Neural cell (in vitro differentiated cells): Measurements from ENCODE around the gene HSPBAP1. TPM values are rescaled to one million over a fixed set of nuclear protein-coding genes. Genes with fewer than 3 reads are reported as not detected.

ENCODE experiments used
- H2AFZ ChIP-seq: fragments of 200-600, 300-800 bp; sonication (generic), shearing (Covaris generic); 2 replicates; pipeline ENCODE4 v1.6.0; 2014; ENCODE audit warnings: low read depth, mild to moderate bottlenecking, antibody characterized with exemption, low read length, moderate library complexity
- H3F3A ChIP-seq: fragments of 200-600 bp; shearing (Covaris generic); 2 replicates; pipeline ENCODE4 v1.6.1; 2016; ENCODE audit warnings: mild to moderate bottlenecking, moderate library complexity, mixed read lengths, antibody characterized with exemption, low read length; ENCODE audit not compliant: insufficient read depth, poor library complexity, severe bottlenecking
- H3K27ac ChIP-seq: fragments of 200-600, 300-800 bp; sonication (generic), shearing (Covaris generic); 2 replicates; pipeline ENCODE4 v1.5.1; 2014; ENCODE audit warnings: mild to moderate bottlenecking, low read length, moderate library complexity
- H3K27me3 ChIP-seq: fragments of 300-800, 200-600 bp; sonication (generic), shearing (Covaris generic); 2 replicates; pipeline ENCODE4 v1.6.0; 2014; ENCODE audit warnings: mild to moderate bottlenecking, low read depth, low read length, moderate library complexity; ENCODE audit not compliant: insufficient read depth
- H3K36me3 ChIP-seq: fragments of 300-800, 200-600 bp; sonication (generic), shearing (Covaris generic); 2 replicates; pipeline ENCODE4 v1.5.1; 2014; ENCODE audit warnings: mild to moderate bottlenecking, antibody characterized with exemption, low read length, moderate library complexity; ENCODE audit not compliant: insufficient read depth
- H3K4me2 ChIP-seq: fragments of 300-800, 200-600 bp; sonication (generic), shearing (Covaris generic); 2 replicates; pipeline ENCODE4 v1.6.0; 2014; ENCODE audit warnings: mild to moderate bottlenecking, low read length
- H3K4me3 ChIP-seq: fragments of 300-800, 200-600 bp; sonication (generic), shearing (Covaris generic); 2 replicates; pipeline ENCODE4 v1.5.1; 2014; ENCODE audit warnings: mild to moderate bottlenecking, low read length, moderate library complexity
- H3K79me2 ChIP-seq: fragments of 200-600 bp; shearing (Covaris generic); replicated peaks from 2 replicates; pipeline ENCODE4 v1.6.0; 2014; ENCODE audit warnings: mild to moderate bottlenecking, low read length, moderate library complexity; ENCODE audit not compliant: insufficient read depth
- H3K9ac ChIP-seq: fragments of 300-800, 200-600 bp; sonication (generic), shearing (Covaris generic); 2 replicates; pipeline ENCODE4 v1.6.1; 2016; ENCODE audit warnings: mild to moderate bottlenecking, low read length, mixed read lengths
- H3K9me2 ChIP-seq: fragments of 200-600 bp; shearing (Covaris generic); 2 replicates; pipeline ENCODE4 v1.6.1; 2016; ENCODE audit warnings: mild to moderate bottlenecking, low read length, mixed read lengths; ENCODE audit not compliant: insufficient read depth
- H3K9me3 ChIP-seq: fragments of 200-600, 300-800 bp; sonication (generic), shearing (Covaris generic); 2 replicates; pipeline ENCODE4 v1.6.1; 2016; ENCODE audit warnings: mild to moderate bottlenecking, mixed run types, low read length, moderate library complexity, mixed read lengths
- H4K20me1 ChIP-seq: fragments of 200-600 bp; shearing (Covaris generic); 2 replicates; pipeline ENCODE4 v1.6.1; 2016; ENCODE audit warnings: mild to moderate bottlenecking, mixed run types; ENCODE audit not compliant: insufficient read depth
- EP300 ChIP-seq: fragments of 450-650 bp; conservative IDR thresholded peaks from 2 replicates; pipeline ENCODE4 v1.6.1; 2014; ENCODE audit warnings: antibody characterized with exemption, mild to moderate bottlenecking, moderate library complexity; ENCODE audit not compliant: poor library complexity, severe bottlenecking
- EZH2 ChIP-seq: fragments of 200-600, 300-800 bp; shearing (Covaris generic), sonication (generic); IDR thresholded peaks from 2 replicates; pipeline ENCODE4 v1.6.1; 2014; ENCODE audit warnings: antibody characterized with exemption, low read length, borderline replicate concordance, mild to moderate bottlenecking; ENCODE audit not compliant: insufficient read depth, poor library complexity, severe bottlenecking
- MXI1 ChIP-seq: fragments of 450-650 bp; conservative IDR thresholded peaks from 2 replicates; pipeline ENCODE4 v1.6.1; 2014; ENCODE audit warnings: antibody characterized with exemption, mild to moderate bottlenecking; ENCODE audit not compliant: poor library complexity, severe bottlenecking
- POLR2AphosphoS5 ChIP-seq: IDR thresholded peaks from 2 replicates; pipeline ENCODE4 v1.6.1; 2012
- RAD21 ChIP-seq: fragments of 450-650 bp; conservative IDR thresholded peaks from 2 replicates; pipeline ENCODE4 v1.6.1; 2014; ENCODE audit warnings: antibody characterized with exemption, mild to moderate bottlenecking, moderate library complexity
- SMC3 ChIP-seq: fragments of 450-650 bp; conservative IDR thresholded peaks from 2 replicates; pipeline ENCODE4 v1.6.1; 2014; ENCODE audit warnings: antibody characterized with exemption, mild to moderate bottlenecking, moderate library complexity; ENCODE audit not compliant: poor library complexity
- TAF1 ChIP-seq: IDR thresholded peaks from 2 replicates; pipeline ENCODE4 v1.6.1; 2012; ENCODE audit warnings: low read depth
- polyA plus RNA-seq: library from polyadenylated mRNA; depleted of rRNA; stranded (reverse); fragments of >200 nt; gene quantifications from 2 replicates; pipeline ENCODE4 v1.2.3, GENCODE V29; 2014
- TF ChIP-seq, protein P1 (sequence below): fragments of 450-650 bp; IDR thresholded peaks from 2 replicates; pipeline ENCODE4 v1.5.1; 2014; ENCODE audit warnings: antibody characterized with exemption, mild to moderate bottlenecking, moderate library complexity; ENCODE audit not compliant: poor library complexity, severe bottlenecking
- TF ChIP-seq, protein P2 (sequence below): IDR thresholded peaks from 2 replicates; pipeline ENCODE4 v1.6.1; 2012; ENCODE audit warnings: borderline replicate concordance

The HSPBAP1 gene
- polyA plus RNA-seq, 1 donor from 2014 or later = 8.6 TPM

DNA sequence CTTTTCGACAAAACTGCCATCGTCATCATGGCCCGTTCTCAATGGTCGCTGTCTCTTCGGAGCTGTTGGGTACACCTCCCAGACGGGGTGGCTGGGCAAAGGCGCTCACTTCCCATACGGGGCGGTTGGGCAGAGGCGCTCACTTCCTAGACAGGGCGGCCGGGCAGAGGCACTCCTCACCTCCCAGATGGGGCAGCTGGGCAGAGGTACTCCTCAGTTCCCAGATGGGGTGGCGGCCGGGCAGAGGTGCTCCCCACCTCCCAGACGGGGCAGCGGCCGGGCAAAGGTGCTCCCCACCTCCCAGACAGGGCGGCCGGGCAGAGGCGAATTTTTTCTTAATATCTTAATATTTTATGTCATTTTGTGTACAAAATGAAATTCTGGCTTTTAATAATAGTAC, 68.5 kb downstream of the HSPBAP1 start:
- H3K4me2 ChIP-seq = no peak overlapping the region
- no peak overlapping the region for H3K27ac ChIP-seq
- no peaks in the 10 kb centered on the region for H3K79me2 ChIP-seq
- TF ChIP-seq, protein P1, sequence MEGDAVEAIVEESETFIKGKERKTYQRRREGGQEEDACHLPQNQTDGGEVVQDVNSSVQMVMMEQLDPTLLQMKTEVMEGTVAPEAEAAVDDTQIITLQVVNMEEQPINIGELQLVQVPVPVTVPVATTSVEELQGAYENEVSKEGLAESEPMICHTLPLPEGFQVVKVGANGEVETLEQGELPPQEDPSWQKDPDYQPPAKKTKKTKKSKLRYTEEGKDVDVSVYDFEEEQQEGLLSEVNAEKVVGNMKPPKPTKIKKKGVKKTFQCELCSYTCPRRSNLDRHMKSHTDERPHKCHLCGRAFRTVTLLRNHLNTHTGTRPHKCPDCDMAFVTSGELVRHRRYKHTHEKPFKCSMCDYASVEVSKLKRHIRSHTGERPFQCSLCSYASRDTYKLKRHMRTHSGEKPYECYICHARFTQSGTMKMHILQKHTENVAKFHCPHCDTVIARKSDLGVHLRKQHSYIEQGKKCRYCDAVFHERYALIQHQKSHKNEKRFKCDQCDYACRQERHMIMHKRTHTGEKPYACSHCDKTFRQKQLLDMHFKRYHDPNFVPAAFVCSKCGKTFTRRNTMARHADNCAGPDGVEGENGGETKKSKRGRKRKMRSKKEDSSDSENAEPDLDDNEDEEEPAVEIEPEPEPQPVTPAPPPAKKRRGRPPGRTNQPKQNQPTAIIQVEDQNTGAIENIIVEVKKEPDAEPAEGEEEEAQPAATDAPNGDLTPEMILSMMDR = no peak
- TF ChIP-seq, protein P2, sequence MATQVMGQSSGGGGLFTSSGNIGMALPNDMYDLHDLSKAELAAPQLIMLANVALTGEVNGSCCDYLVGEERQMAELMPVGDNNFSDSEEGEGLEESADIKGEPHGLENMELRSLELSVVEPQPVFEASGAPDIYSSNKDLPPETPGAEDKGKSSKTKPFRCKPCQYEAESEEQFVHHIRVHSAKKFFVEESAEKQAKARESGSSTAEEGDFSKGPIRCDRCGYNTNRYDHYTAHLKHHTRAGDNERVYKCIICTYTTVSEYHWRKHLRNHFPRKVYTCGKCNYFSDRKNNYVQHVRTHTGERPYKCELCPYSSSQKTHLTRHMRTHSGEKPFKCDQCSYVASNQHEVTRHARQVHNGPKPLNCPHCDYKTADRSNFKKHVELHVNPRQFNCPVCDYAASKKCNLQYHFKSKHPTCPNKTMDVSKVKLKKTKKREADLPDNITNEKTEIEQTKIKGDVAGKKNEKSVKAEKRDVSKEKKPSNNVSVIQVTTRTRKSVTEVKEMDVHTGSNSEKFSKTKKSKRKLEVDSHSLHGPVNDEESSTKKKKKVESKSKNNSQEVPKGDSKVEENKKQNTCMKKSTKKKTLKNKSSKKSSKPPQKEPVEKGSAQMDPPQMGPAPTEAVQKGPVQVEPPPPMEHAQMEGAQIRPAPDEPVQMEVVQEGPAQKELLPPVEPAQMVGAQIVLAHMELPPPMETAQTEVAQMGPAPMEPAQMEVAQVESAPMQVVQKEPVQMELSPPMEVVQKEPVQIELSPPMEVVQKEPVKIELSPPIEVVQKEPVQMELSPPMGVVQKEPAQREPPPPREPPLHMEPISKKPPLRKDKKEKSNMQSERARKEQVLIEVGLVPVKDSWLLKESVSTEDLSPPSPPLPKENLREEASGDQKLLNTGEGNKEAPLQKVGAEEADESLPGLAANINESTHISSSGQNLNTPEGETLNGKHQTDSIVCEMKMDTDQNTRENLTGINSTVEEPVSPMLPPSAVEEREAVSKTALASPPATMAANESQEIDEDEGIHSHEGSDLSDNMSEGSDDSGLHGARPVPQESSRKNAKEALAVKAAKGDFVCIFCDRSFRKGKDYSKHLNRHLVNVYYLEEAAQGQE = no peak
- TF ChIP-seq POLR2AphosphoS5 = no peak
- no peak for TF ChIP-seq MXI1
- TF ChIP-seq SMC3 = no peak
- TF ChIP-seq EZH2 = no peak
- no peak for TF ChIP-seq TAF1
- no peak for TF ChIP-seq EP300
- TF ChIP-seq RAD21 = no peak
- H3K27me3 ChIP-seq = no peaks in the 10 kb centered on the region
- no peak overlapping the region for H3K4me3 ChIP-seq
- H2AFZ ChIP-seq = no peak overlapping the region
- H3F3A ChIP-seq = no peaks in the 10 kb centered on the region
- no peaks in the 10 kb centered on the region for H3K9me2 ChIP-seq
- H3K9ac ChIP-seq = no peak overlapping the region
- no peaks in the 10 kb centered on the region for H3K36me3 ChIP-seq
- no peaks in the 10 kb centered on the region for H3K9me3 ChIP-seq
- no peaks in the 10 kb centered on the region for H4K20me1 ChIP-seq

DNA sequence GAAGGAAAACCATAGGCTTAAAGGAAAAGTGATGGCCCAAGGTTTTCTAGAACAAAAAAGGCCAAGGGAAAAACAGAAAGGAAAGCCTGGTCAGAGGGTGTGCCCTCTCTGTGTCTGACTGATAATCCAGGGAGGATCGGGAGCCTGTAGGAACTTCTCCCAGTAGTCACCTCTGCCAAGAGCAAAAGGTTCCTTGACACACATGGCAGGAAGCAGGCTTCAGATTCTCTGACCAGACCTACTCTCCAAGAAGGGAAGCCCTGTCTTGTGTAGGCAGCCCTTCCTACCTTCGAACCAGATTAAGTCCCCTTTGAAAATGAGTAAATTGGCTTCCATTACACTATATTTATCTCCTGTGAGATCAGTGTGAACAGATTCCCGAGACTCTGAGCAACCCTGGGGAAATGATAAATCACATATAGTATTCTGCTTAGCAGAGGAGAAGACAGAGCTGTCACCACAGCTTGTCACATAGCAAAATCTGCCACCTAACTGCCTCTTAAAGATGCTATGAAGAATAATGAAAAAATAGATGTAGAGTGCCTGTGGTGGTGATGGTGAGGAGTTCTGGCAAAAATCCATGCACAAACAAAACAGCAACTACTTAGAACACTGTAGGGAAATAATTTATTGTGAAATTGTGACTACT, 74.2 kb downstream of the HSPBAP1 start:
- Histone ChIP-seq H3K9me3 (no peaks in the 10 kb centered on the region), H3K79me2 (no peaks in the 10 kb centered on the region), H3F3A (no peaks in the 10 kb centered on the region), H3K4me3 (no peak overlapping the region), H3K36me3 (no peaks in the 10 kb centered on the region), H2AFZ (no peak overlapping the region), H3K4me2 (no peak overlapping the region), H4K20me1 (no peaks in the 10 kb centered on the region), H3K9me2 (no peaks in the 10 kb centered on the region), H3K27me3 (no peaks in the 10 kb centered on the region), H3K27ac (no peak overlapping the region), H3K9ac (no peak overlapping the region)
- TF ChIP-seq EP300 (peak; percentile 91), SMC3 (no peak), POLR2AphosphoS5 (peak; percentile 93)

DNA sequence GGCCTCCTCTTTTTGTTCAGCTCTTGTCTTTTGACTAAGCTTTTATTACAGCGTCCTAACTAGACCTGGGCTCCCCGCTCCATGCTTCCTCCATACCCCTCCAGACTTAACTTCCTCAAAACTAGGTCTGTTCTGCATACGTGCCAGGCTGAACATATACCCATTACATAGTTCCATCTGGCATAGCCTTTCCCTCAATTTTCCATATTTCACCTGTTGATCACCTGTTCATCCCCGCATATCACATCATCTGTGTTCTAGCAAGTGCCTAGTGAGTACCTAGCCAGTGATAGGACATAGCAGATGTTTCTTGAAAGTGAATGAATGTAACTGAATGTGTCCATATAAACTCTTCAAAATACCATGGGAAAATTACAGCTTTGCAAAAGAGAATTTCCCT, 77.0 kb downstream of the HSPBAP1 start:
- TF ChIP-seq MXI1 = no peak
- TF ChIP-seq EP300 = no peak
- TF ChIP-seq TAF1 = no peak
- TF ChIP-seq RAD21 = no peak
- TF ChIP-seq EZH2 = no peak
- Histone ChIP-seq H3F3A (no peaks in the 10 kb centered on the region), H2AFZ (no peak overlapping the region), H3K4me3 (no peak overlapping the region), H4K20me1 (no peaks in the 10 kb centered on the region), H3K36me3 (no peaks in the 10 kb centered on the region), H3K27ac (no peak overlapping the region), H3K9ac (no peak overlapping the region), H3K79me2 (no peaks in the 10 kb centered on the region), H3K4me2 (no peak overlapping the region), H3K27me3 (no peaks in the 10 kb centered on the region), H3K9me2 (no peaks in the 10 kb centered on the region), H3K9me3 (no peaks in the 10 kb centered on the region)
